ENCODE results near the gene TAS2R14.

GRCh38 chr12:10928746-10929286 lies 10.2 kb downstream of the TAS2R14 start, which contains the start of gene PRH2:
- TF ChIP-seq POLR2A (IDR thresholded peaks at IDR 0.05) = no peak
- TF ChIP-seq, protein P1, sequence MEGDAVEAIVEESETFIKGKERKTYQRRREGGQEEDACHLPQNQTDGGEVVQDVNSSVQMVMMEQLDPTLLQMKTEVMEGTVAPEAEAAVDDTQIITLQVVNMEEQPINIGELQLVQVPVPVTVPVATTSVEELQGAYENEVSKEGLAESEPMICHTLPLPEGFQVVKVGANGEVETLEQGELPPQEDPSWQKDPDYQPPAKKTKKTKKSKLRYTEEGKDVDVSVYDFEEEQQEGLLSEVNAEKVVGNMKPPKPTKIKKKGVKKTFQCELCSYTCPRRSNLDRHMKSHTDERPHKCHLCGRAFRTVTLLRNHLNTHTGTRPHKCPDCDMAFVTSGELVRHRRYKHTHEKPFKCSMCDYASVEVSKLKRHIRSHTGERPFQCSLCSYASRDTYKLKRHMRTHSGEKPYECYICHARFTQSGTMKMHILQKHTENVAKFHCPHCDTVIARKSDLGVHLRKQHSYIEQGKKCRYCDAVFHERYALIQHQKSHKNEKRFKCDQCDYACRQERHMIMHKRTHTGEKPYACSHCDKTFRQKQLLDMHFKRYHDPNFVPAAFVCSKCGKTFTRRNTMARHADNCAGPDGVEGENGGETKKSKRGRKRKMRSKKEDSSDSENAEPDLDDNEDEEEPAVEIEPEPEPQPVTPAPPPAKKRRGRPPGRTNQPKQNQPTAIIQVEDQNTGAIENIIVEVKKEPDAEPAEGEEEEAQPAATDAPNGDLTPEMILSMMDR (IDR thresholded peaks at IDR 0.05 in 8 of 11, conservative IDR thresholded peaks at IDR 0.05 in 3 of 11) = no peak
